GM19395 (cell line): Measurements from ENCODE around the gene SKIC8.

ENCODE experiments used
- ATAC-seq: cut with Tn5 transposase; IDR thresholded peaks from one replicate; pipeline ENCODE4 v1.9.1; 2021; ENCODE audit warnings: mild to moderate bottlenecking, moderate library complexity; ENCODE audit not compliant: unreplicated experiment

Gene SKIC8

GRCh38 chr15:78322243-78322642 lies 22.8 kb upstream of the SKIC8 start:
- ATAC-seq: no peak

- no peak for ATAC-seq
These were observed 22.4 kb upstream of the SKIC8 start for GRCh38 chr15:78321786-78322185.

DNA sequence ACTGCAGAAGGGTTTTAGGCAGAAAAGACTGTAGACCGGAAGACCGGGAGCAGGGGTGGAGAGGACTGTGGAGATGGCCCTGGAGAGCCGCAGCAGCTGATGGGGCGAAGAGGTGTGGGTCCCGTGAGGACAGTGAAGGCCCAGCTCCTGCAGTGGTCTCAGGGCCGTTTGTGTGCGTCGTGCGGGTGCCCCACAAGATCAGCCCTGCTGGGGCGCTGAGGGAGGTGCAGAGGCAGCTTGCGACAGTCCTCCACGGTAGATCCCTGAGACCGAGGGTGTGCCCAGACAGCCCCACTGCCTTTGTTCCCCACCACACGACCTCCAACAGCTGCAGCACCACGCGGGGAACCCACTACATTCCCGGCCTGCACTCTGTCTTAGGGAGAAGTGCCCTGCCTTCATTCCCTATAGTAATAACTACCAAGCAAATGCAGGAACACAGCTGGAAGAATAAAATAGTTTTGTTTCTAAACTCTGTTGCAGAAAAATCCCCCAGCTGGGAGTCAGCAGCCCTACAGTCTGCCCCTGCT lies 21.7 kb upstream of the SKIC8 start:
- no peak for ATAC-seq

- ATAC-seq: no peak
These were observed 20.8 kb upstream of the SKIC8 start for GRCh38 chr15:78320183-78320582.

- no peak for ATAC-seq
These were observed 20.2 kb upstream of the SKIC8 start for GRCh38 chr15:78319588-78319987.

GRCh38 chr15:78317145-78317836 lies 17.9 kb upstream of the SKIC8 start:
- ATAC-seq: no peak

GRCh38 chr15:78316283-78317083 lies 17.1 kb upstream of the SKIC8 start:
- no peak for ATAC-seq

- no peak for ATAC-seq
These were observed 16.4 kb upstream of the SKIC8 start for GRCh38 chr15:78315686-78316282.

GRCh38 chr15:78314181-78314581 lies 14.8 kb upstream of the SKIC8 start:
- no peak for ATAC-seq

- no peak for ATAC-seq
These were observed 14.0 kb upstream of the SKIC8 start for GRCh38 chr15:78313383-78313782.

GRCh38 chr15:78312957-78313356 lies 13.5 kb upstream of the SKIC8 start:
- ATAC-seq: no peak

GRCh38 chr15:78312536-78312935 lies 13.1 kb upstream of the SKIC8 start:
- no peak for ATAC-seq

- ATAC-seq: no peak
These were observed 11.9 kb upstream of the SKIC8 start for GRCh38 chr15:78311292-78311691.

- no peak for ATAC-seq
These were observed 9.1 kb upstream of the SKIC8 start for GRCh38 chr15:78308422-78309032.

- no peak for ATAC-seq
These were observed 8.6 kb upstream of the SKIC8 start for GRCh38 chr15:78307976-78308375.

- no peak for ATAC-seq
These were observed 6.9 kb upstream of the SKIC8 start for GRCh38 chr15:78306176-78306774.

DNA sequence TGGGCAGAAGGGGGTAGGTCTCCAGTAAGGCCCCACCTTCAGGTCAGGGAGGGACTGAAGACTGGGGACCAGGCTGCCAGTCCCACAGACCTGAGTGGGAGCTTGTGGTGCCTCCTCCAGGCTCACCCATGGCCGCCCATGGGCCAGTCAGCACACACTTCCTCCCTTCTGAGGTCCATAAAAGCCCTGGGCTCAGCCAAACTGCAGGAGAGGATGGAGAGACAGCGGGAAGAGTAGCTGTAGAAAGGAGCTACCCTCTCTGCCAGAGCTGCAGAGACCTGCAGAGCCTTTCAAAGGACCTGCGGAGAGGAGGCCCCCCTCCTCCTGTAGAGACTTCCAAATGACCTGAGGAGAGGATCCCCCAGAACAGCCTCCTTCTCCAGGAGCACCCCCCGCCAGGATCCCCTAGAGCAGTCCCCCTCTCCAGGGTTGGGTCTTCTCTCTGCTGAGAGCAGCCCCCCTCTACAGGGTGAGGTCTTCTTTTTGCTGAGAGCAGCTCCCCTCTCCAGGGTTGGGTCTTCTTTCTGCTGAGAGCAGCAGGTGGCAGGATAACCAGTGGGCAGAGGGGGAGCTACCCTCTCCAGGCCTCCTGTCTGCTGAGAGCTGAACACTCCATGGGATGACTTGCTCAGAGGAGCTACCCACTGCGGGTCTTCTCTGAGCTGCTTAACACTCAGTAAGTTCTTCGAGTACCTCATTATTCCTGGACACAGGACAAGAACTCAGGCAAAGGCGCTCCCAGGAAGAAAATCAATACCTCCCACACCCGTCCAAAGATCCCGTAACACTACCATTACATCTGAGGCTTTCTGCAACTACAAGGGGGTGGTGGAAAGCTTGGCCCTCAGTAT lies 5.0 kb upstream of the SKIC8 start:
- no peak for ATAC-seq

DNA sequence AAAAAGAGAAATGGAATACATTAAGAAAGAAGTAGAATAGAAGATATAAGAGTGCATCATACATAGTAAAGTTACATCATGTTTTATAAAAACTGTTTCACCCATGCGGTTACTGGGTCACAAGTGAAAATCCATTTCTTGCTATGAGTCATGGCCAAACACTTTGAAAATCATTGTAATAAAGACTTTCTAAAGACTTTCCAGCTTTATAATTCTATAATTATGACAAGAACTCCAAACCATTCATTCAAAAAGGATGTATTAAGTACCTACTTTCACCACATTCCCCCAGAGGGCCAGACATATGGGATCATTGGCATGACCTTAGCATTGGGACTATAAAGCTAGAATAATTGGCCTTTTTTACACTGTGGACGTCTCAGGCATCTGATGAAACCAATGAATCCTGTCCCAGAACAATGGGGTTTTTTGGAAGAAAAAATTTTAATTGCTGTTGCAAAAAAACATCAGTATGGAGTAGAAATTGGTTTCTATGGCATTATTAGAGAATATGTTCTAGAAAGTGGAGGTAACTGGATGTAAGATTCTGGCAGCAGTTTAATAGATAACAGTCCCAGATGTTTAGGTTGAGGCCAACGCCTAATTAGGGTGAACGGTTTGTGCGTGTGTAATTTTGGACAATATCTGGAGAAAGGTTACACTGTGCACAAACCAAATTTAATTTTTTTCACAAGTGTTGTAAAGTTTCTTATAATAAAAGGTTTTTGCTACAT lies 3.3 kb upstream of the SKIC8 start:
- ATAC-seq: no peak

DNA sequence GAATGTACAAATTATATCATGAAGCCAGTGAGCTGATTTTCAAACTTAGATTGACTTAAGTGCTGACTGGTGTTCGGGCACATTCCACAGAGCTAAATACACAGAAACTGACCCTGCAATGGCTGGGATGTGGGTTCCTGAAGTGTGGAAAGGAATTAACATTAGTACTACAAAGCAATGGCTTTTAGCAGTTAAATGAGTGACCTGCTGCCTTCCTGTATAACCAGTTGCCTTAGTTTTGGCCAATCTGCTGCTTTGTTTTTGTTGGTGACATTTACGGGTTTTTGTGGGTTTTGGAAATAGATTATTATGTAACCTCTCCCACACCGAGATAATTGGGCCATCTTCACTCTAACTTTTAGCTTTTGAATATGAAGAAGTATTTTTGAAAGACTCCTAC lies 2.4 kb upstream of the SKIC8 start:
- no peak for ATAC-seq
